Activated CD8-positive, alpha-beta T cell treated with anti-CD3 and anti-CD28 coated beads for 36 hours (primary cell): Measurements from ENCODE around the gene CTNNAL1. TPM values are rescaled to one million over a fixed set of nuclear protein-coding genes. Genes with fewer than 3 reads are reported as not detected.

Experiments used
- ATAC-seq: fragments of 200-7000 bp; cut with Tn5 transposase; one replicate; pipeline ENCODE4 v1.10.0; 2021; ENCODE audit warnings: mild to moderate bottlenecking, moderate library complexity
- CTCF ChIA-PET: fragments of 350-600 bp; sonication (Branson Sonifier 250); formaldehyde crosslinking; loops from one replicate; lab custom pipeline; 2021; ENCODE audit warnings: antibody characterized with exemption; lab: Charles Lee
- POLR2A ChIA-PET: fragments of 350-600 bp; sonication (Branson Sonifier 250); formaldehyde crosslinking; loops from one replicate; lab custom pipeline; 2021; ENCODE audit warnings: antibody characterized with exemption; lab: Charles Lee
- DNase-seq: peaks from one replicate; pipeline ENCODE4 v3.0.0-alpha.2; 2020
- H3K27ac Mint-ChIP-seq: one replicate; pipeline ENCODE4 v1.8.0; 2021; ENCODE audit warnings: mild to moderate bottlenecking, mixed read lengths
- H3K27me3 Mint-ChIP-seq: one replicate; pipeline ENCODE4 v1.8.0; 2021; ENCODE audit warnings: mixed read lengths
- H3K36me3 Mint-ChIP-seq: one replicate; pipeline ENCODE4 v1.8.0; 2021; ENCODE audit warnings: low read depth, mixed read lengths
- H3K4me1 Mint-ChIP-seq: one replicate; pipeline ENCODE4 v1.8.0; 2021; ENCODE audit warnings: low read depth, mixed read lengths
- H3K4me3 Mint-ChIP-seq: one replicate; pipeline ENCODE4 v1.8.0; 2021; ENCODE audit warnings: mild to moderate bottlenecking, moderate library complexity, mixed read lengths
- H3K9me3 Mint-ChIP-seq: one replicate; pipeline ENCODE4 v1.8.0; 2021; ENCODE audit warnings: mixed read lengths
- intact Hi-C: fragments of 100-400 bp; cut with micrococcal nuclease; formaldehyde crosslinking; loops from one replicate; pipeline ENCODE4 v1.10.0; 2022
- microRNA-seq: library from miRNA; unstranded; fragments of <30 nt; microRNA quantifications from one replicate; pipeline ENCODE4 v1.2.0, GENCODE V29; 2022; ENCODE audit warnings: borderline microRNAs expressed, borderline replicate concordance
- total RNA-seq, 2 experiments: library from RNA; stranded (reverse); gene quantifications; one replicate each; pipeline ENCODE4 v1.2.3, GENCODE V29; 2021
- TF ChIP-seq, protein P1 (sequence below): fragments of 200-600 bp; IDR thresholded peaks from one replicate; pipeline ENCODE4 v1.8.0; 2022; ENCODE audit warnings: antibody characterized with exemption, mild to moderate bottlenecking

CTNNAL1 gene
- total RNA-seq, 2 experiments from 2014 or later: 24.1 to 26.0 TPM

DNA sequence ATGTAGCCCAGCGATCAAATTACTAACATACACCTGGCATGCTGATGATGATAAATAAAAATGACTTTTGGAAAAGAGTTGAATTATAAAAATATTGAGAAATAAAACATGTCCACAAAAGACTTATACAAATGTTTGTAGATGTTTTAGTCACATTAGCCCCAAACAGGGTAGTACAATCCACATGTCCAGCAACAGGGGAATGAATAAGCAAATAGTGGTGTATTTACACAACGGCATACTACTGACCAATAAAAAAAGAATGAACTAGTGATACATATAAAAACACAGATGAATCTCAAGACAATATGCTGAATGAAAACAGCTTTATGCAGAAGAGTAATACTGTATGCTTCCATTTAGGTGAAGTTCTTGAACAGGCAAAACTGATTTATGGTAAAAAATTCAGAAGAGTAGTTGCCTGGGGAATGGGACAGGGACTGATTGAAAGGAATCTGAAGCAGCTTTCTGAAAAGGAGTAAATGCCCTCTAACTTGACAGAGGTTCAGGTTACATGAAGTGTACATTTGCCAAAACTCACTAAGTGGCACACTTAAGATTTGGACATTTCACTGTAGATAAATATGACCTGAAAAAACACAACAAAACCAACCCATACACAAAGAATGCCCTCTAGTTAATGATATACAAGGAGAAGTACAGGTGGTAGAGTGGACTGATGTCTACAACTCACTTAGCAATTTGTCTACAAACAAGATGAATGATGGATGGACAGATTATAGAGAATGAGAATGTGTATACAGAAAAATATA is 115.8 kb downstream of the CTNNAL1 start:
- intact Hi-C loops: no loop called here
- no peaks in the 10 kb centered on the region for H3K27me3 Mint-ChIP-seq
- no peaks in the 10 kb centered on the region for H3K9me3 Mint-ChIP-seq
- peaks cover 48% of the 10 kb centered on the region for H3K36me3 Mint-ChIP-seq
- no peak overlapping the region for H3K27ac Mint-ChIP-seq
- DNase-seq (no peak), ATAC-seq (no peak)
- TF ChIP-seq, protein P1, sequence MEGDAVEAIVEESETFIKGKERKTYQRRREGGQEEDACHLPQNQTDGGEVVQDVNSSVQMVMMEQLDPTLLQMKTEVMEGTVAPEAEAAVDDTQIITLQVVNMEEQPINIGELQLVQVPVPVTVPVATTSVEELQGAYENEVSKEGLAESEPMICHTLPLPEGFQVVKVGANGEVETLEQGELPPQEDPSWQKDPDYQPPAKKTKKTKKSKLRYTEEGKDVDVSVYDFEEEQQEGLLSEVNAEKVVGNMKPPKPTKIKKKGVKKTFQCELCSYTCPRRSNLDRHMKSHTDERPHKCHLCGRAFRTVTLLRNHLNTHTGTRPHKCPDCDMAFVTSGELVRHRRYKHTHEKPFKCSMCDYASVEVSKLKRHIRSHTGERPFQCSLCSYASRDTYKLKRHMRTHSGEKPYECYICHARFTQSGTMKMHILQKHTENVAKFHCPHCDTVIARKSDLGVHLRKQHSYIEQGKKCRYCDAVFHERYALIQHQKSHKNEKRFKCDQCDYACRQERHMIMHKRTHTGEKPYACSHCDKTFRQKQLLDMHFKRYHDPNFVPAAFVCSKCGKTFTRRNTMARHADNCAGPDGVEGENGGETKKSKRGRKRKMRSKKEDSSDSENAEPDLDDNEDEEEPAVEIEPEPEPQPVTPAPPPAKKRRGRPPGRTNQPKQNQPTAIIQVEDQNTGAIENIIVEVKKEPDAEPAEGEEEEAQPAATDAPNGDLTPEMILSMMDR: no peak
- no peak overlapping the region for H3K4me3 Mint-ChIP-seq
- ChIA-PET POLR2A (no interaction called here), CTCF (interaction anchor here (1.0 kb wide), 1 partner anchor 8 kb away, joined by 3 read pairs; no protein-coding TSS in a partner anchor)
- no peaks in the 10 kb centered on the region for H3K4me1 Mint-ChIP-seq

DNA sequence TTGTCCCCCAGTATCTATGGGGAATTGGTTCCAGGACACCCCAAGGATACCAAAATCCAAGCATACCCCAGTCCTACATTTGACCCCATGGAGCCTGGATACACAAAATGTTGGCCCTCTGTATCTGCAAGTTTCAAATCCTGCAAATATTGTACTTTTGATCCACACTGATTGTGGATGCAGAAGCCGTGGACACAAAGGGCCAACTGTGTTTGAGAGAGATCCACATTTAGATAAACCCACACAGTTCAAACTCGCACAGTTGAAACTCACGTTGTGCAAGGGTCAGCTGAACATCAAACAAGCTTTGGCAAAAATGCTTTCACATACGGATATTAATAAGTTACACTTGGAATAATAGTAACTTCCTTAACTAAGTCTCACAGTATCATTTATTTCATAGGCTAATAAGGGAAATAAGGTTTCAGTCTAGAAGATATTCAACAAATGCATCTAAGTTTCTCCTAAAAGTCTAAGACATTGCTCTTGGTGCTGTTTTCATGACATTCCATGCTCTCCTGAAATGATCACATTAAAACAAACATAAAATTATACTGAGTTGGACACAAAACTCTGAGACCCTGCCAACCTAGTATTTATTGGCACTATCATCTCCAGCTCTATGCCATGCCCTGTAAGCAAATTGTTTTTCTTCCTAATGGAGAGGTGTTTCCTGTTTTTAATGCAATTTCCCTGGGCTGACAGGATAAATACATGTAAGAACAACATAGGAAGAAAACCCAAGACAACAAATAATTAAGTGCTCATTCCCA is 118.9 kb downstream of the CTNNAL1 start:
- Mint-ChIP-seq H3K27me3 (no peaks in the 10 kb centered on the region), H3K9me3 (no peaks in the 10 kb centered on the region), H3K4me1 (no peaks in the 10 kb centered on the region), H3K4me3 (no peak overlapping the region), H3K27ac (no peak overlapping the region), H3K36me3 (peaks cover 55% of the 10 kb centered on the region)
- DNase-seq (no peak), ATAC-seq (no peak)
- intact Hi-C loops: no loop called here
- ChIA-PET CTCF (interaction anchor here (1.4 kb wide), 1 partner anchor 15 kb away, joined by 3 read pairs; no protein-coding TSS in a partner anchor), POLR2A (no interaction called here)
- TF ChIP-seq, protein P1: no peak

Small RNAs within 50 kb of the gene (microRNA-seq; reads per million reads assigned to microRNA genes)
- 277 reads per million, percentile 79 among the genes with 10 or more reads in this experiment for gene MIR32

Other genes starting within 250 kb of the CTNNAL1 start
- gene ACTL7B, start 157.5 kb downstream of the CTNNAL1 start, total RNA-seq: not detected
- not detected for gene ACTL7A, start 151.2 kb downstream of the CTNNAL1 start, total RNA-seq
- gene ELP1, start 79.4 kb downstream of the CTNNAL1 start, total RNA-seq: 10 to 100 TPM; 25.9 to 28.7 TPM
- 1 to 10 TPM; 7.9 to 8.9 TPM for gene ABITRAM, start 79.1 kb downstream of the CTNNAL1 start, total RNA-seq
- 10 to 100 TPM; 23.3 to 26.7 TPM for gene TMEM245, start 106.4 kb upstream of the CTNNAL1 start, total RNA-seq
- gene FRRS1L, start 153.8 kb upstream of the CTNNAL1 start, total RNA-seq: not detected